Breast epithelium (tissue), 4 donors: ENCODE measurements around the gene CCDC12. TPM values are rescaled to one million over a fixed set of nuclear protein-coding genes. Genes with fewer than 3 reads are reported as not detected.
A peak's percentile ranks its signal among the peaks of the same experiment; 100 is the strongest.

Source experiments
- DNase-seq, 2 donors: peaks; one replicate each; pipeline ENCODE4 v3.0.0-alpha.2; 2019; ENCODE audit warnings: low spot score in 2 of 2
- H3K27ac ChIP-seq, 2 donors: fragments of 200-600 bp; sonication (generic) in 1 of 2; one replicate each; pipeline ENCODE4 v1.5.1; 2016 to 2019; ENCODE audit warnings: mild to moderate bottlenecking in 1 of 2
- H3K27me3 ChIP-seq, 2 donors: fragments of 200-600 bp; sonication (generic) in 1 of 2; one replicate each; pipeline versions ENCODE4 v1.5.1 to v1.6.0; 2017 to 2019; ENCODE audit warnings: control low read depth in 1 of 2, mild to moderate bottlenecking in 1 of 2
- H3K36me3 ChIP-seq: fragments of 200-600 bp; one replicate; pipeline ENCODE4 v1.5.1; 2019
- H3K4me1 ChIP-seq, 2 donors: fragments of 200-600 bp; sonication (generic); one replicate each; pipeline ENCODE4 v1.5.1; 2016 to 2019; ENCODE audit warnings: control low read depth in 1 of 2
- H3K4me3 ChIP-seq, 3 donors: fragments of 200-600 bp; sonication (generic); 1 replicate in 2 of 3; 2 replicates in 1 of 3; pipeline ENCODE4 v1.5.1; 2016 to 2019; ENCODE audit warnings: mild to moderate bottlenecking in 3 of 3, moderate library complexity in 2 of 3
- H3K9me3 ChIP-seq, 2 donors: fragments of 200-600 bp; sonication (generic) in 1 of 2; one replicate each; pipeline ENCODE4 v1.5.1; 2016 to 2019; ENCODE audit warnings: control low read depth in 1 of 2
- CTCF ChIP-seq, 3 donors: fragments of 450-650 bp; IDR thresholded peaks; one replicate each; pipeline ENCODE4 v1.5.1; 2016 to 2017; ENCODE audit warnings: antibody characterized with exemption in 3 of 3, mild to moderate bottlenecking in 3 of 3, moderate library complexity in 3 of 3
- POLR2A ChIP-seq: fragments of 450-650 bp; IDR thresholded peaks from one replicate; pipeline ENCODE4 v1.6.1; 2016; ENCODE audit warnings: antibody characterized with exemption, mild to moderate bottlenecking, moderate library complexity
- POLR2AphosphoS5 ChIP-seq, 3 donors: sonication (generic); formaldehyde crosslinking; IDR thresholded peaks; one replicate each; pipeline ENCODE4 v1.6.1; 2017; ENCODE audit warnings: antibody characterized with exemption in 3 of 3
- intact Hi-C: fragments of 100-400 bp; cut with DNase I; formaldehyde crosslinking; loops from one replicate; pipeline ENCODE4 v1.15.1; 2023; ENCODE audit warnings: low total_unique reads
- total RNA-seq, 3 donors: library from RNA; depleted of rRNA; stranded (reverse); fragments of >200 nt; gene quantifications; one replicate each; pipeline ENCODE4 v1.1.0, GENCODE V29; 2016

Gene CCDC12
- total RNA-seq, 3 donors from 2014 or later, result 27.0 to 50.2 (median 43.9) TPM

DNA sequence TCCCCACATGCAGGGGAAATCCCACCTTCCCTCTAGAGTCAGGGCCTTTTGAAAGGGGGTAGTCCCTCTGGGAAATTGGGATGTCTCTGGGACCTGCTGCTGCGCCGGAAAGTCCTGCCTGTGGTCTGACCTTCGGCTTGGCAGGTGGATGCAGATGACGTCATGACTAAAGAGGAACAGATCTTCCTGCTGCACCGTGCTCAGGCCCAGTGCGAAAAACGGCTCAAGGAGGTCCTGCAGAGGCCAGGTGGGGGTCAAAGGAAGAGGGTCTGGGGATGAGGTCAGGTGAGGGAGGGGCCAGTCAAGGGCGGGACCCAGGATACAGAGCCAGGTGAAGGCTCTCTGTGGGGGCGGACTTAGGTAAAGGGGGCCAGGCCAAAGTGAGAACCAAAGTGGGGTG, 82.8 kb downstream of the CCDC12 start:
- Histone ChIP-seq H3K27ac (no peak overlapping the region), H3K36me3 (no peaks in the 10 kb centered on the region), H3K4me1 (no peaks in the 10 kb centered on the region), H3K9me3 (no peaks in the 10 kb centered on the region), H3K4me3 (no peak overlapping the region), H3K27me3 (peaks cover 0 to 7% of the 10 kb centered on the region in 2 donors)
- no peak for DNase-seq
- TF ChIP-seq POLR2AphosphoS5 (IDR thresholded peaks at IDR 0.05) (no peak), CTCF (IDR thresholded peaks at IDR 0.05) (no peak), POLR2A (no peak)
- intact Hi-C loops, result loop anchor here (10.0 kb wide), 1 partner anchor 189 kb away; the partner anchor contains the start of gene TMIE

DNA sequence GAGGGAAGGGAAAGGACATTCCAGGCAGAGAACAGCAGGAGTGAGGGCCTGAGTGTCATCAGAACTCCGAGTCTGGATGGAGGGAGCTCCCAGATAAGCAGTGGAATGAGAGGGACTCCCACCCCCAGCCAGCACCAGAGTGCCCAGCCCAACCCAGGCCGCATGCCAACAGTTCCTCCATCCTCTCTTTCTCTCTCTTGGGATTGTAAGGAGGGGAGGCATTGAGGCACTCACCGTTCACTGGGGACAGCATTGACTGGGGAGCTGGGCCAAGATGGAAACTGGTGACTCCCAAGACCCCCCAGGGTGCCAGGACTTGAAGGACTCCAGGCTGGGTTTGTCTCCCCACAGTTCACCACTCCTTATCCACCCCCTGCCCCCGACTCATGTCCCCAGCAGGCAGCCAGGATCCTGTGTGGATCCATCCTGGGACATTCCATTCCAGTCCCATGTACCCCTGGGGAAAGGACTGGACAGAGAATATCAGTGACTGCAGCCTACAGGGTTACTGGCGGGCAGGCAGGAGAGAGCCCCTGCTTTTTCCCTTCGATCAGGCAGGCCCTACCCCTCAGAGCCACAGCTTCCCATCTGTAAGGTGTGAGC, 83.3 kb downstream of the CCDC12 start:
- intact Hi-C loops, result loop anchor here (10.0 kb wide), 1 partner anchor 188 kb away; the partner anchor contains the start of gene TMIE
- Histone ChIP-seq H3K27ac (peak overlapping the region in 1 of 2 donors; percentile 26), H3K9me3 (no peaks in the 10 kb centered on the region), H3K36me3 (no peaks in the 10 kb centered on the region), H3K4me1 (no peaks in the 10 kb centered on the region), H3K4me3 (no peak overlapping the region), H3K27me3 (peaks cover 0 to 4% of the 10 kb centered on the region in 2 donors)
- TF ChIP-seq CTCF (IDR thresholded peaks at IDR 0.05) (no peak), POLR2AphosphoS5 (IDR thresholded peaks at IDR 0.05) (no peak), POLR2A (no peak)
- DNase-seq, result no peak

GRCh38 chr3:46892285-46893145, 84.0 kb downstream of the CCDC12 start:
- TF ChIP-seq CTCF (IDR thresholded peaks at IDR 0.05) (no peak), POLR2AphosphoS5 (IDR thresholded peaks at IDR 0.05) (peak in 1 of 3 donors; percentile 9), POLR2A (no peak)
- H3K27me3 ChIP-seq, result no peaks in the 10 kb centered on the region
- peak; percentile 37 to 68 for DNase-seq
- no peaks in the 10 kb centered on the region for H3K36me3 ChIP-seq
- H3K9me3 ChIP-seq, result no peaks in the 10 kb centered on the region
- H3K27ac ChIP-seq, result peak overlapping the region in 1 of 2 donors; percentile 26
- peak overlapping the region; percentile 38 to 65 (median 49) for H3K4me3 ChIP-seq
- intact Hi-C loops, result loop anchor here (10.0 kb wide), 1 partner anchor 188 kb away; the partner anchor contains the start of gene TMIE
- no peaks in the 10 kb centered on the region for H3K4me1 ChIP-seq

DNA sequence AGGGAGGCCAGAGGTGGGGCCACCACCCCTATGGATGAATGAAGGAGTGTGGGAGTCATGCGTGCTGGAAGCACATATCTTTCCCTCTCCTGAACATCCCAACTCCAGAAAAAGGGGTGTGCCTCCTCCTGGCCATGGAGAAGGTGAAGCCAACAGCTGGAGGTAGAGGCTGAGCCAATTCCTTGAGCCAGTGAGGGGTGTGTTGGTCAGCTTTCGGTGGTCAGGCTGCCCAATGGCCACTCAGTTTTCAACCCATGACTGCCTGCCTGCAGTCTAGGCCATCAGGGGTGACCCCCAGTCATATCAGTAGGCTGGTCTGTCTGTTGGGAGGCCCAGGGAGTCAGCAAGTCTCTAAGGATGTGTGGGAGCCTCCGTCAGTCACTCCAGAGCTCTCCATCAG, 85.4 kb downstream of the CCDC12 start:
- Histone ChIP-seq H3K36me3 (no peaks in the 10 kb centered on the region), H3K4me3 (no peak overlapping the region), H3K27me3 (no peaks in the 10 kb centered on the region), H3K4me1 (no peaks in the 10 kb centered on the region), H3K27ac (no peak overlapping the region), H3K9me3 (no peaks in the 10 kb centered on the region)
- no peak for TF ChIP-seq CTCF (IDR thresholded peaks at IDR 0.05)
- TF ChIP-seq POLR2A, result no peak
- no peak for TF ChIP-seq POLR2AphosphoS5 (IDR thresholded peaks at IDR 0.05)
- intact Hi-C loops, result loop anchor here (10.0 kb wide), 1 partner anchor 186 kb away; the partner anchor contains the start of gene TMIE
- no peak for DNase-seq

DNA sequence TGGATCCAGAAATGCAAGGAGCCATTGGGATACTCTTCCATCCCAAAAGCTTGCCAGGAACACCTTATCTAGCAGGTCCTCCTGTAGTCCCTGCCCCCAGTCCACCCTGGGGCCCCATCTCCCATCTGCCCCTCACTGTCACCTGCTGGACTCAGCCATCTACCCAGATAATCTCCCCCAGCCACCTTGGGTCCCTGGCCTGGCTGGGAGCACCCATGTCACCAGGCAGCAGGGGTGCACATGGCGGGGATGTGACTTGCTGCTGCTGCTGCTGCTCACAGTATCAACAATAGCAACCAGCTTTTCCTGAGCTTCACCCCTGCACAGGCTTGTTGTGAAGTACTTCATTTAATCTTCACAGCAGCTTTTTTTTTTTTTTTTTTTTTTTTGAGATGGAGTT, 86.4 kb downstream of the CCDC12 start:
- TF ChIP-seq POLR2A (no peak), POLR2AphosphoS5 (IDR thresholded peaks at IDR 0.05) (no peak), CTCF (IDR thresholded peaks at IDR 0.05) (no peak)
- H3K27ac ChIP-seq, result no peak overlapping the region
- no peaks in the 10 kb centered on the region for H3K9me3 ChIP-seq
- DNase-seq, result no peak
- intact Hi-C loops, result loop anchor here (10.0 kb wide), 1 partner anchor 185 kb away; the partner anchor contains the start of gene TMIE
- no peaks in the 10 kb centered on the region for H3K27me3 ChIP-seq
- no peaks in the 10 kb centered on the region for H3K4me1 ChIP-seq
- no peak overlapping the region for H3K4me3 ChIP-seq
- H3K36me3 ChIP-seq, result no peaks in the 10 kb centered on the region
